ENCODE measurements around the gene TMEM181. TPM values are rescaled to one million over a fixed set of nuclear protein-coding genes. Genes with fewer than 3 reads are reported as not detected.
"Not testable (repeated sequence)": the region's sequence is repeated elsewhere in the genome, so short reads cannot be mapped to it uniquely, and the experiment has no call there.

The TMEM181 gene
- total and polyA plus RNA-seq, 2 experiments from 2014 or later = 17.9 to 21.0 TPM

DNA sequence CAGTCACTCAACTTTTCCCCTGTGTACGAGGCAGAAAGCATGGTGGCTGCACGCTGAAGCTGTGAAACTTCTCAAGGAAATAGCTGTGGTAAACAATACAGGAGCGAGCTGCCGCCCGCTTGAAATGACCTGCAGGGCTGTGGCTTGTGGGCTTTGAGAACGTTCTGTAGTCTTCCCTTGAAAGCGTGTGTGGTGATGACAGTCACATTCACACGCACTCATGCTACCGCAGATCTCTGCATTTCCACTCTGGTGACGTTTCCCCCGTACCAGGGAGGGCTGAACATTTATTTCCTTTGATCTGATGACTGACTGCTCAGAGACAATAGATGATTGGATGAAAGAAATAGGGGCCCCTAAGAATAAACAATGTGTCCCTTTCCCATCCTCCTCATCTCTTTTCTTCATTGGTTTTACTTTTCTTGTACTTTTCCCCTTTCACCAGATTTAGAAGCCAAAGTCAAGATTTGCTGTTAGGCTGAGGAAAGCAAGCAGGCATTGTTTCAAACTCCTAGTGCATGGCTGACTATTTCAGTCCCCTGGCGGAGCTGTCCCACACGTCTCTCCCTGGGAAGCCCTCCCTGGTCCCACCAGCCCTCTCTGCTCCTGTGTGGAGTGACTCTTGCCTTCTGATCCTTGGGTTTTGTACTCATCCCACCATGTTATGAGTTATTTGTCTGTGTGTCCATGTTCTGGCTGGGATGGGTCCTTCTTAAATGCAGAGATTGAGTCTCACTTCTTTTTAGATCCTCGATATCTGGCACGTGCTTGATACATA lies 93.9 kb downstream of the TMEM181 start:
- Histone ChIP-seq H3K9me3 (ENCODE audit: low read depth) (no peaks in the 10 kb centered on the region), H3K4me1 (ENCODE audit: low read depth) (peaks cover 36% of the 10 kb centered on the region), H3K36me3 (no peaks in the 10 kb centered on the region), H3K27me3 (no peaks in the 10 kb centered on the region), H3K4me3 (no peak overlapping the region), H3K27ac (peak overlapping the region; percentile 74)
- DNase-seq (ENCODE audit: low read depth in 1 of 2, low spot score in 1 of 2) = peak; percentile 46 to 73
- TF ChIP-seq, protein P1, sequence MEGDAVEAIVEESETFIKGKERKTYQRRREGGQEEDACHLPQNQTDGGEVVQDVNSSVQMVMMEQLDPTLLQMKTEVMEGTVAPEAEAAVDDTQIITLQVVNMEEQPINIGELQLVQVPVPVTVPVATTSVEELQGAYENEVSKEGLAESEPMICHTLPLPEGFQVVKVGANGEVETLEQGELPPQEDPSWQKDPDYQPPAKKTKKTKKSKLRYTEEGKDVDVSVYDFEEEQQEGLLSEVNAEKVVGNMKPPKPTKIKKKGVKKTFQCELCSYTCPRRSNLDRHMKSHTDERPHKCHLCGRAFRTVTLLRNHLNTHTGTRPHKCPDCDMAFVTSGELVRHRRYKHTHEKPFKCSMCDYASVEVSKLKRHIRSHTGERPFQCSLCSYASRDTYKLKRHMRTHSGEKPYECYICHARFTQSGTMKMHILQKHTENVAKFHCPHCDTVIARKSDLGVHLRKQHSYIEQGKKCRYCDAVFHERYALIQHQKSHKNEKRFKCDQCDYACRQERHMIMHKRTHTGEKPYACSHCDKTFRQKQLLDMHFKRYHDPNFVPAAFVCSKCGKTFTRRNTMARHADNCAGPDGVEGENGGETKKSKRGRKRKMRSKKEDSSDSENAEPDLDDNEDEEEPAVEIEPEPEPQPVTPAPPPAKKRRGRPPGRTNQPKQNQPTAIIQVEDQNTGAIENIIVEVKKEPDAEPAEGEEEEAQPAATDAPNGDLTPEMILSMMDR (IDR thresholded peaks at IDR 0.05; ENCODE audit: low read depth, low read length) = no peak

DNA sequence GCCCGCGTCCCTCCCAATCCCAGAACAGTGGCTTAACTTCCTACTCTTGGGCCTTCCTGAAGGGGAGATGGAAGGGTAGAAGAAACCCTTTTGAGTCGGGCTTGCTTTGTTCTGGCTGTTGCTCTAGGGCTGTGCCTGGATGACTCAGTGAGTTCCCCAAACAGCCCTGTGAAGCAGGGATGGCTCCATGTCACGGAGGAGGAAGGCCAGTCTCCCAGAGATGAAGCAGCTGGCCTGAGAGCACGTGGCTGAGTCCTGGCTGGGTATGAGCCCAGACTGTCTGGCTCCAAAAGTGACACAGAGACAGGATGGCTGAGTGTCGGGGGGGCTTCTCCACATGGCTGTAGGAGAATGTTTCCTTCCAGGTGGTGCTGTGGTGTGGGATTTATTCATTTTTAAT lies 94.6 kb downstream of the TMEM181 start:
- H3K27ac ChIP-seq = peak overlapping the region; percentile 74
- no peaks in the 10 kb centered on the region for H3K9me3 ChIP-seq (ENCODE audit: low read depth)
- H3K4me1 ChIP-seq (ENCODE audit: low read depth) = peaks cover 28% of the 10 kb centered on the region
- DNase-seq (ENCODE audit: low read depth in 1 of 2, low spot score in 1 of 2) = peak; percentile 47 to 88
- H3K4me3 ChIP-seq = no peak overlapping the region
- H3K36me3 ChIP-seq = no peaks in the 10 kb centered on the region
- TF ChIP-seq, protein P1 (IDR thresholded peaks at IDR 0.05; ENCODE audit: low read depth, low read length) = no peak
- no peaks in the 10 kb centered on the region for H3K27me3 ChIP-seq

DNA sequence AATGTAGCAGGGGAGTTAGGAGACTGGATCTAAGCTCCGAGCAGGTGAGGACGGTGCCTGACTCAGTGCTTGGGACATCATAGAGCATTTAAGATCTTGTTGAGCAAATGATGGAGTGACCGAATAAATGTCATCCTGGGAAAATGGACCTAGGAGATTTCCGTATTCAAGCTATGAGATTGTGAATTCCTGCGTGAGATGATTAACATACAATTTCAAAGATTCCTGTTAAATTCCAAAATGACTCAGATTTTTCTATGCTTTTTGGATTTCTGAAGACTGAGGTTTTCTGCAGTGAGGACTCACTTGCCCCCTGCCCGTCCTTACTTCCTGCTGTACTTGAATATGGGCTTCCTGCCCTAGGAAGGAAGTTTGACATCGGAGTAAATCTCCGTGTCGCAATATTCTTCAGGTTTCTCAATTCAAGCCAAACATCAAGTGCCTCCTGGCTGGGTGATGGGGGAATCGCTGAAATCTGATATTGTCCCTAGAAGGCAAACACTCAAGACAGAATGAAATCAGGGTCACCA lies 95.1 kb downstream of the TMEM181 start:
- Histone ChIP-seq H3K27me3 (no peaks in the 10 kb centered on the region), H3K9me3 (ENCODE audit: low read depth) (no peaks in the 10 kb centered on the region), H3K4me1 (ENCODE audit: low read depth) (peaks cover 23% of the 10 kb centered on the region), H3K27ac (peak overlapping the region; percentile 74), H3K36me3 (no peaks in the 10 kb centered on the region), H3K4me3 (no peak overlapping the region)
- DNase-seq (ENCODE audit: low read depth in 1 of 2, low spot score in 1 of 2) = peak in 1 of 2 donors; percentile 83
- TF ChIP-seq, protein P1 (IDR thresholded peaks at IDR 0.05; ENCODE audit: low read depth, low read length) = peak; percentile 6

DNA sequence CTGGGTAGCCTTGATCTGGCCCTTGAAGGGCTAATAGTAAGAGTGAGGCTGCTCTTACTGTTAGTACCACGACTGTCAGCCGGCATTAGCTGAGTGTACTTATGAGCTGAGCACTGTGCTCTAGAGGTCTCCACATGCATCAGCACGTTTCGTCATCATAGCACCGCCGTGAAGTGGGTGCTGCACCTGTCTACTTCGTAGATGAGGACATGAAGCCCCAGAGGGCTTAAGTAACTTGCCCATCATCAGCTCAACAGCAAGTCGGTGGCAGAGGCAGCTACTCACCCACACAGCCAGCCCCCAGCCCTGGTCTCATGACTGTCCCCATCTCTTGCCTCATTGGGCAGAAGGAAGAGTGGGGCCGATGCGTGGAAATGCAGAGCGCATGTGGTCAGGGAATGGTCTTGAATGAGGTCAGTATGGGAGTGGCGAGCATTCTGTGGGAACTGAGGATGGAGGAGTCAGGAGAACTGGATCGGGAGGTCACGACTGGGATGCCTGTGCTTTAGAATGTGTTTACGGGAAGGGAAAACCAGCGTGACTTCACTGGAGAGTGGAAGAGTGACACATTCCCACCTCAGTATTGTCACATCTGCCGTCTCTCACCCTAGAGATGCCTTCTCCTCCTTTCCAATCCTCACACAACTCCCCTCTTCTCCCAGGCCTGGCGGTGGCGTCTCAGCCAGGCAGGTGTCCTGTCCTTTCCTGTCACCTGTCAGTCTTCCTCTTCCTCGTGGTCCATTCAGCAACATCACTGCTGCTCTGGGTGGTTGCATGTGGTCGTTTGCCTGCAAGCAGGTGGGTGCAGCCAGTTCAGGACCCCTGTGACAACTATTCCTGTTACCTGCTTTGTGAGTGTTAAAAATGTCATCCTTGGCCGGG lies 95.9 kb downstream of the TMEM181 start:
- DNase-seq (ENCODE audit: low read depth in 1 of 2, low spot score in 1 of 2) = peak in 1 of 2 donors; percentile 18
- H3K36me3 ChIP-seq = no peaks in the 10 kb centered on the region
- H3K27ac ChIP-seq = peak overlapping the region; percentile 74
- H3K9me3 ChIP-seq (ENCODE audit: low read depth) = no peaks in the 10 kb centered on the region
- peaks cover 21% of the 10 kb centered on the region for H3K4me1 ChIP-seq (ENCODE audit: low read depth)
- no peak overlapping the region for H3K4me3 ChIP-seq
- TF ChIP-seq, protein P1 (IDR thresholded peaks at IDR 0.05; ENCODE audit: low read depth, low read length) = no peak
- H3K27me3 ChIP-seq = no peaks in the 10 kb centered on the region

DNA sequence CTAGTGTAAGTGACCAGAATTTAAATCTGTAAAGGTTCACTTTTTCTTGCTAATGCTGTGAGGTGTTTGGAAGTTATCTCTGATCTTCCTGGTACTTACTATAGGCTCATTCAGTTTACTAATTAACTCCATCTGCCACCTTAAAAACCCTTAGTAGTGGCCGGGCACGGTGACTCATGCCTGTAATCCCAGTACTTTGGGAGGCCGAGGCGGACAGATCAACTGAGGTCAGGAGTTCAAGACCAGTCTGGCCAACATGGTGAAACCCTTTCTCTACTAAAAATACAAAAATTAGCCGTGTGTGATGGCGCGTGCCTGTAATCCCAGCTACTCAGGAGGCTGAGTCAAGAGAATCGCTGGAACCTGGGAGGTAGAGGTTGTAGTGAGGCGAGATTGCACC lies 97.1 kb downstream of the TMEM181 start:
- not testable (repeated sequence) for H3K4me3 ChIP-seq; H3K9me3 ChIP-seq (ENCODE audit: low read depth); H3K36me3 ChIP-seq; H3K27ac ChIP-seq; H3K27me3 ChIP-seq
- peaks cover 21% of the 10 kb centered on the region for H3K4me1 ChIP-seq (ENCODE audit: low read depth)
- DNase-seq (ENCODE audit: low read depth in 1 of 2, low spot score in 1 of 2) = peak in 1 of 2 donors; percentile 41
